Measurements from ENCODE around the gene PLEKHJ1.

The PLEKHJ1 gene

GRCh38 chr19:2271234-2272103, 35.3 kb upstream of the PLEKHJ1 start:
- peaks cover 17% of the 10 kb centered on the region for H3K4me1 ChIP-seq (ENCODE audit: low read depth, poor library complexity, severe bottlenecking)
- H3K27ac ChIP-seq, result peak overlapping the region; percentile 38; the same call in 1 of the 2 replicates
- H4K20me1 ChIP-seq (ENCODE audit: insufficient read depth), result peaks cover 12% of the 10 kb centered on the region; the same call in 1 of the 2 replicates
- peak overlapping the region; percentile 68 for H3K4me2 ChIP-seq
- TF ChIP-seq CTCF (conservative IDR thresholded peaks at IDR 0.05; ENCODE audit: low read depth, low read length), result no peak
- no peak overlapping the region for H3K4me3 ChIP-seq (IDR thresholded peaks at IDR 0.05; ENCODE audit: insufficient read depth, low read depth, low read length)
- peak overlapping the region; percentile 88; the same call in 1 of the 2 replicates for H3K9ac ChIP-seq
- H3K36me3 ChIP-seq (ENCODE audit: insufficient read depth), result peaks cover 3% of the 10 kb centered on the region; the same call in 1 of the 2 replicates
- H3K79me2 ChIP-seq (ENCODE audit: insufficient read depth, low read depth), result peaks cover 49% of the 10 kb centered on the region
- H2AFZ ChIP-seq (ENCODE audit: low read depth), result no peak overlapping the region
- H3K27me3 ChIP-seq (ENCODE audit: insufficient read depth, low read depth), result no peaks in the 10 kb centered on the region

GRCh38 chr19:2270423-2271233, 34.5 kb upstream of the PLEKHJ1 start:
- no peaks in the 10 kb centered on the region for H3K27me3 ChIP-seq (ENCODE audit: insufficient read depth, low read depth)
- peak overlapping the region; percentile 76 for H3K4me2 ChIP-seq
- H3K27ac ChIP-seq, result peak overlapping the region; percentile 72
- peaks cover 12% of the 10 kb centered on the region; the same call in 1 of the 2 replicates for H4K20me1 ChIP-seq (ENCODE audit: insufficient read depth)
- H3K9ac ChIP-seq, result peak overlapping the region; percentile 88
- no peak for TF ChIP-seq CTCF (conservative IDR thresholded peaks at IDR 0.05; ENCODE audit: low read depth, low read length)
- no peak overlapping the region for H3K4me3 ChIP-seq (IDR thresholded peaks at IDR 0.05; ENCODE audit: insufficient read depth, low read depth, low read length)
- H2AFZ ChIP-seq (ENCODE audit: low read depth), result no peak overlapping the region
- H3K4me1 ChIP-seq (ENCODE audit: low read depth, poor library complexity, severe bottlenecking), result peaks cover 21% of the 10 kb centered on the region
- H3K79me2 ChIP-seq (ENCODE audit: insufficient read depth, low read depth), result peaks cover 49% of the 10 kb centered on the region
- H3K36me3 ChIP-seq (ENCODE audit: insufficient read depth), result peaks cover 3% of the 10 kb centered on the region; the same call in 1 of the 2 replicates

- Histone ChIP-seq H3K4me3 (IDR thresholded peaks at IDR 0.05; ENCODE audit: insufficient read depth, low read depth, low read length) (no peak overlapping the region), H2AFZ (ENCODE audit: low read depth) (no peak overlapping the region), H3K79me2 (ENCODE audit: insufficient read depth, low read depth) (peaks cover 49% of the 10 kb centered on the region), H3K36me3 (ENCODE audit: insufficient read depth) (peaks cover 3% of the 10 kb centered on the region; the same call in 1 of the 2 replicates), H3K4me1 (ENCODE audit: low read depth, poor library complexity, severe bottlenecking) (peaks cover 21% of the 10 kb centered on the region), H3K27ac (peak overlapping the region; percentile 72), H3K4me2 (peak overlapping the region; percentile 76; the same call in 1 of the 2 replicates), H4K20me1 (ENCODE audit: insufficient read depth) (peaks cover 12% of the 10 kb centered on the region; the same call in 1 of the 2 replicates), H3K9ac (peak overlapping the region; percentile 88), H3K27me3 (ENCODE audit: insufficient read depth, low read depth) (no peaks in the 10 kb centered on the region)
- no peak for TF ChIP-seq CTCF (conservative IDR thresholded peaks at IDR 0.05; ENCODE audit: low read depth, low read length)
Observed at GRCh38 chr19:2270157-2270422, 34.0 kb upstream of the PLEKHJ1 start.

- Histone ChIP-seq H4K20me1 (ENCODE audit: insufficient read depth) (peaks cover 12% of the 10 kb centered on the region; the same call in 1 of the 2 replicates), H3K27me3 (ENCODE audit: insufficient read depth, low read depth) (no peaks in the 10 kb centered on the region), H3K79me2 (ENCODE audit: insufficient read depth, low read depth) (peaks cover 49% of the 10 kb centered on the region), H3K36me3 (ENCODE audit: insufficient read depth) (peaks cover 3% of the 10 kb centered on the region; the same call in 1 of the 2 replicates), H3K4me1 (ENCODE audit: low read depth, poor library complexity, severe bottlenecking) (peaks cover 21% of the 10 kb centered on the region), H3K4me3 (IDR thresholded peaks at IDR 0.05; ENCODE audit: insufficient read depth, low read depth, low read length) (no peak overlapping the region), H3K9ac (peak overlapping the region; percentile 88), H2AFZ (ENCODE audit: low read depth) (peak overlapping the region; percentile 82; the same call in 1 of the 2 replicates), H3K27ac (peak overlapping the region; percentile 72), H3K4me2 (peak overlapping the region; percentile 27; the same call in 1 of the 2 replicates)
- no peak for TF ChIP-seq CTCF (conservative IDR thresholded peaks at IDR 0.05; ENCODE audit: low read depth, low read length)
Observed at GRCh38 chr19:2269244-2270156, 33.4 kb upstream of the PLEKHJ1 start.
